GM18517 (cell line): Measurements from ENCODE around the gene TEDC2.

ENCODE experiments used
- ATAC-seq: cut with Tn5 transposase; IDR thresholded peaks from one replicate; pipeline ENCODE4 v1.9.1; 2021; ENCODE audit warnings: mild to moderate bottlenecking, moderate library complexity; ENCODE audit not compliant: unreplicated experiment

TEDC2 gene

DNA sequence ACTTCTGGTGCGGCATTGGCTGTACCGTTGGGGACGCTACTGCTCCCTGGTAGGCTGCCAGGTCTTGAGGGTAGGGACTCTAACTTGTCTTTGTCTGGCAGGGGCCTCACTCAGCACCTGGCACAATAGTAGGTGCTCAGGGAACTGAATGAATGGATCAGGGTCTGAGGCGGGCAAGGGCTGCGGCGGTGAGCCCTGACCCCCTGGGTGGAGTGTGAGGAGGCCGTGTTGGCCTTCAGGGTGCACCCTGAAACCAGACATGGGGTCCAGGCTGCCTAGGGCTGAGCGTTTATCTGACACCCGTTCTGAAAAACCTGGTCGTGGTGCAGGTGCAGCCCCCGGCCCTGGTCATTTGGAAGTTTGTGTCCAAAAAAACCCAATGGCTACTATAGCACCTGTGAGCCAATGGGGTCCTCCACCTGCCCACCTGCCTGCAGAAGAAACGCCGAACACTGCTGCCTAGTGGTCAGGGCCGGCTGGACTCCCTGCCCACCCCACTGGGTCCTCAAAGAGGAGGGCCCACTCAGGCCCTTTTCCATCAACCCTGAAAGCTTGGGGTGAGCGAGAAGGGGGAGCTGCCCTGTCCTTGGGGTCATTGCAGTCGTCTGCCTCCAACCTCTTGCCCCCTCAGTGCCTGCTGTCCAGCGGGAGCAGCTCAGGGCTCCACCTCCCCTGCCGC is 49.0 kb downstream of the TEDC2 start:
- ATAC-seq = no peak

DNA sequence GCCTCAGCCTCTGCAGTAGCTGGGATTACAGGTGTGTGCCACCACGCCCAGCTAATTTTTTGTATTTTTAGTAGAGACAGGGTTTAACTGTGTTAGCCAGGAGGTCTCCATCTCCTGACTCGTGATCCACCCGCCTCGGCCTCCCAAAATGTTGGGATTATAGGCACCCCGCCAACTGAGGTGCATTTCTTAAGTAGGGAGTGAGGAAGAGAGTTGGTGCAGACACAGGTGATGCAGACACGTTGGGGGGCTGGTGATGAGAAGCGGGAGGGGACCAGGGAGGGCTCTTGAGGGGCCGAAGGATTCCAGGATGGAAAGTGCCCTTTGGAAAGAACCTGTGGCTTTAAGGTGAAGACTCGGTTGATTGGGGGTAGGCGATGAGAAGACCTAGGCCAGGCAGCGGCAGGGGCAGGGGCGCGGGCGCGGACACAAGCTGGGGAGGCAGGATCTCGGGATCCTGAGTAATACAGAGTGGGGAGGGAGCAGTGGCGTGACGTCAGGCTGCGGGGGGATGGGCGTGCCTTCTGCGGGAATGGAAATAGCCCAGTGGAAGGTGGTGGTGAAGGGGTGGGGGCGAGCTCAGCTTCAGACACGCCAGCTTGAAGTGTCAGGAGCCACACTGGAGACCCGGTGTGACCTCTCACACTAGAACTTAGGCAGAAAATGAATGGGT is 51.4 kb downstream of the TEDC2 start:
- ATAC-seq = no peak

DNA sequence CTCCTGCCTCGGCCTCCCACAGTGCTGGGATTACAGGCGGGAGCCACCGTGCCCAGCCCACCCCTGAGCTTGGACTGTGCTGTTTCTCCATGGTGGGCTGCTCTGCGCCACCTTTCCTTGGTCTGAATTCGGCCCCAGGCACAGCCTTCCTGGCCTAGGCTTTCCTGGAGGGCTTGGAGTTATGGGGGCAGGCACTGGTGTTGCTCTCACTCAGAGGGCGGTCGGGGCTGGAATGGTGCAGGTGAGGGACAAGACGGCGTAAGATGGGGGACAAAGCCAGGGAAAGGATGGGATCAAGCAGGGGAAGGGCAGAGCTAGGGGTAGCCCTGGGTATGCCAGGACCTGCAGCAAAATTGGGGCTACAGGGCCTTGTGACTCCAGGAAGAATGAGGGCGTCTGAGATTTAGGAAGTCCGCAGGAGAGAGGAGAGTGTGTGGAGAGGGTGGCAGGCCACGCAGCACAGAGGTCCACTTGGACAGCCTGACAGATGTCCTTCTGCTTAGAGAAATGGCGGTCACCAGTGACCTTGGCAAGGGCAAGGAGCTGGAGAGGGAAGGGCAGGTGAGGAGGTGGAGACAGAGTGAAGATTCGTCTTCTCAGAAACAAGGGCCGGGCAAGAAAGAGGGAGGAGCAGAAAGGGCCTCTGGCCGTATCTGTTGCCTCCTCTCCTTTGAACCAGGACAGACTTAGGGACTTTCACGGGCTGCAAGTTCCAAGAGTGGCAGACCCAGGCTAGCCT is 52.3 kb downstream of the TEDC2 start:
- ATAC-seq = no peak

DNA sequence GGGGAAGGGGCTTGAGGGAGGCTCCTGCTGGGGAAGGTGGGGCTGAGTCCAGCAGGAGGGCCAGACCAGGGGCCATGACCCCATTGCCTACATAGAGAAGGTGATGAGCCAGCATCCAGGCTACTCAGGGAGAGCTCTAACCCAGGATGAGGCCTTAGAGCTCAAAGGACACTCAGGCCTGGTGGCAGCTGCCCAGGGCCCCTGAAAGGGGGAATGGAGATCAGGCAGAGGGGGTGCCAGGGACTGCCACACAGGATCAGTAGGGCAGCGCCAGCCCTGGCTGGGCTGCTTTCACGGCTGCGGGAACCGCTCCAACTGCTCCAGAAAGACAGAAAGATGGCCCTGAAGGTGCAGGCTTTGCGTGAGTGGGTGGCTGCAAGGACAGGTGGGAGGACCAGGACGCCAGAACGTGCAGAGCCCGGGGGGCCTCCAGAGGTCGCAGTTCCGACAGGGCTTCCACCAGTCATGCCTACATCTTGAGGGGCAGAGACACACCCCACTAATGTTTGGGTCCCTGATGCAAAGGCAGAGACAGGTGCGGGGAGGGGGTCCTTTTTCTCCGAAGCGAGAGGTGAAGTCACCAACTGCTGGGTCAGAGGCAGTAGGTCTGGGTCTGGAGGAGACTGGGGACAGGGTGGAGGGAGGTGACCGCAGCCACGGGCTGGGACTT is 53.0 kb downstream of the TEDC2 start:
- no peak for ATAC-seq

DNA sequence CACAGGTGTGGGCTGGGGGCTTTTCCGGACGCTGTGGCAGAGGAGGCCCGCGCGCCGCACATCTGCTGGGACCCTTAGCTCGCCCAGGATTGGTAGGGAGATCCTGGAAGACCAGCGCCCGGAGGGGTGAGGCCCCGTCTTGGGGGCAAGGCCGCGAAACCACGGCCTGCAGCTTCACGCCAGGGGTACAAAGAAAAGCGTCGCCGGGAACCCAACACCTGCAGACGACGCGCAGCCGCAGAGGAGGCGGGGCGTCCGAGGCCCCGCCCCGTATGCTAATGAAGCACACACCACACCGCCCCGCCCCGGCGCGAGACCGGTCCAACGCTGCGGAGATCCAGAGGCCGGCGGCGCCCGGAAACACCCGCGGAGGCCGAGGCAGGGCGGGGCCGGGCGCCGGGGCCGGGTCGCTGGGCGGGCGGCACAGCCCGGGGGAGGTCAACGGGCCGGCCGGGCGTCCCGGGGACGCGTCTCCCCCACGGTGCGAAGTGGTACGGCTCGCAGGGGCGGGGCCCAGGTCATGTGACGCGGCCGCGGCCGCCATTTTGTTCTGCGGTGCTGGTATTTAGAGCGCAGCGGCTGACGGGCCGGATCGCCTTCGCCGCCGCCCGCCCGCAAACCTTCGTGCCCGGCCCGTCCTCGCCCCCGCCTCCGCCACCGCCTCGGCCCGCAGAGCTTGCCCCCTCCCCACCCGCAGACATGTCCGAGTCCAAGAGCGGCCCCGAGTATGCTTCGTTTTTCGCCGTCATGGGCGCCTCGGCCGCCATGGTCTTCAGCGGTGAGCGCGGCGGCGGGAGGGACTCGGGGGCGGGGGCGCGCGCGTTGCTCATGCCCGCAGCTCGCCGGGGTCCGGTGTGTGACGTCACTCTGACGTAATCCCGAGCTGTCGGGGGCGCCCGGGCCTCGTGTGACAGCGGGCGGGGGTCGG is 53.8 kb downstream of the TEDC2 start, which contains the start of gene ATP6V0C:
Gene ATP6V0C, plus strand, starts transcription at position 548 of the 928 bp plus-strand sequence. Its CDS starts 152 bp downstream, at position 700.
- peak; percentile 64 for ATAC-seq
